Ovary (tissue), 9 donors: ENCODE results near the gene SHF. TPM values are rescaled to one million over a fixed set of nuclear protein-coding genes. Genes with fewer than 3 reads are reported as not detected.
A peak's percentile ranks its signal among the peaks of the same experiment; 100 is the strongest.

Experiments used
- DNase-seq, 5 donors: peaks; one replicate each; pipeline ENCODE4 v3.0.0-alpha.2; 2019 to 2020
- H3K27ac ChIP-seq, 2 donors: fragments of 200-600 bp; one replicate each; pipeline versions ENCODE4 v1.5.1 to v1.8.0; 2019 to 2022
- H3K27me3 ChIP-seq: fragments of 200-600 bp; one replicate; pipeline ENCODE4 v1.8.0; 2022
- H3K36me3 ChIP-seq: fragments of 200-600 bp; sonication (generic); one replicate; pipeline ENCODE4 v1.5.1; 2019
- H3K4me1 ChIP-seq: one replicate; pipeline ENCODE4 v1.8.1; 2013; ENCODE audit warnings: mild to moderate bottlenecking, moderate library complexity; ENCODE audit not compliant: insufficient read depth
- H3K4me3 ChIP-seq: fragments of 200-600 bp; sonication (generic); one replicate; pipeline ENCODE4 v1.5.1; 2017
- H3K9me3 ChIP-seq, 2 donors: fragments of 200-600 bp in 1 of 2; sonication (generic) in 1 of 2; one replicate each; pipeline versions ENCODE4 v1.5.1 to v1.8.1; 2013 to 2019; ENCODE audit warnings: mild to moderate bottlenecking in 1 of 2, moderate library complexity in 1 of 2
- EP300 ChIP-seq: sonication (generic); formaldehyde crosslinking; IDR thresholded peaks from one replicate; pipeline ENCODE4 v1.6.1; 2017; ENCODE audit warnings: antibody characterized with exemption
- POLR2A ChIP-seq: fragments of 450-650 bp; IDR thresholded peaks from one replicate; pipeline ENCODE4 v1.6.1; 2017; ENCODE audit warnings: antibody characterized with exemption, mild to moderate bottlenecking, moderate library complexity
- WGBS, 3 donors: extraction: QIAGEN DNeasy Blood & Tissue Kit in 1 of 3; methylation state at CpG; one replicate each; pipeline versions ENCODE4 v1.1.5 to v1.1.7; 2013 to 2017; 5-methylcytosine and 5-hydroxymethylcytosine counted together
- intact Hi-C, 4 donors: fragments of 100-400 bp; cut with DNase I; formaldehyde crosslinking; loops; one replicate each; pipeline versions ENCODE4 v1.11.0 to v1.15.1; 2022 to 2023
- polyA plus RNA-seq, 2 donors: library from polyadenylated mRNA; stranded (reverse); fragments of 200-250 nt in 1 of 2; fragments of 350-450 nt in 1 of 2; fragmentation: Illumina TruSeq in 1 of 2; extraction: RNeasy Lipid Tissue Mini Kit (QIAGEN cat#74804) in 1 of 2; gene quantifications; one replicate each; pipeline ENCODE4 v1.2.3, GENCODE V29; 2013 to 2014
- total RNA-seq, 7 donors: library from RNA; depleted of rRNA in 2 of 7; stranded (reverse); fragments of >200 nt in 2 of 7; fragmentation: NEBNext Ultra II Directional in 3 of 7; extraction: Animal tissue kit (Norgen Biotek cat#: 25700) in 3 of 7; gene quantifications; one replicate each; pipeline versions ENCODE4 v1.1.0 to v1.2.4, GENCODE V29; 2016 to 2023
- TF ChIP-seq, protein P1 (sequence below), 3 donors: fragments of 450-650 bp in 2 of 3; fragments of 200-600 bp in 1 of 3; IDR thresholded peaks; one replicate each; pipeline versions ENCODE4 v1.5.1 to v1.8.0; 2016 to 2022; ENCODE audit warnings: antibody characterized with exemption in 3 of 3, mild to moderate bottlenecking in 1 of 3
- donor health status: DM: no; HTN: no; CAD: no; lungs with moderate emphysema.
- donor health status: DM: no; HTN: no; CAD: no.
- donor health status: Bipolar disorder and iron deficiency.
- donor health status: DM: yes; HTN: yes; CAD: no.
- donor health status: DM: no; HTN: no; CAD: no.
- donor health status: DM: yes; HTN: yes; CAD: no.

The SHF gene
- total and polyA plus RNA-seq, 9 donors, result 17.5 to 45.3 (median 30.5) TPM

DNA sequence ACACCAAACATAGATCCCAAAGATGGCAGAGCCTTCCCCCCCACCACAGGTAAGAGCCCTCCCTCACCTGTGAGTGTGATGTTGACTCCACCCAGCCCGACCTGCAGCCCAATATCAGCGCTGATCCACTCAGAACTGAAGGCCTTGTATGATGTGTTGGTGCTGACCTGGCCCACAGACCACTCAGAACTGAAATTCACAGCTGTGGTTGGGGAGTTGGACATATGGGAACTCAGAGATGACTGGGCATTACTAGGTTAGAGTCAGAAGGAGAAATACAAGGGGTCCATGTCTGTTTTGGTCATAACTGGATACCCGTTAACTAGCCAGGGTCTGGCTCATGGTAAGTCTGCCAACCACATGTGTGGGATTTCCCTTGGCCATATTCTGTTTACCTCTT, 66.7 kb downstream of the SHF start:
- intact Hi-C loops, result no loop called here
- TF ChIP-seq, protein P1, sequence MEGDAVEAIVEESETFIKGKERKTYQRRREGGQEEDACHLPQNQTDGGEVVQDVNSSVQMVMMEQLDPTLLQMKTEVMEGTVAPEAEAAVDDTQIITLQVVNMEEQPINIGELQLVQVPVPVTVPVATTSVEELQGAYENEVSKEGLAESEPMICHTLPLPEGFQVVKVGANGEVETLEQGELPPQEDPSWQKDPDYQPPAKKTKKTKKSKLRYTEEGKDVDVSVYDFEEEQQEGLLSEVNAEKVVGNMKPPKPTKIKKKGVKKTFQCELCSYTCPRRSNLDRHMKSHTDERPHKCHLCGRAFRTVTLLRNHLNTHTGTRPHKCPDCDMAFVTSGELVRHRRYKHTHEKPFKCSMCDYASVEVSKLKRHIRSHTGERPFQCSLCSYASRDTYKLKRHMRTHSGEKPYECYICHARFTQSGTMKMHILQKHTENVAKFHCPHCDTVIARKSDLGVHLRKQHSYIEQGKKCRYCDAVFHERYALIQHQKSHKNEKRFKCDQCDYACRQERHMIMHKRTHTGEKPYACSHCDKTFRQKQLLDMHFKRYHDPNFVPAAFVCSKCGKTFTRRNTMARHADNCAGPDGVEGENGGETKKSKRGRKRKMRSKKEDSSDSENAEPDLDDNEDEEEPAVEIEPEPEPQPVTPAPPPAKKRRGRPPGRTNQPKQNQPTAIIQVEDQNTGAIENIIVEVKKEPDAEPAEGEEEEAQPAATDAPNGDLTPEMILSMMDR (IDR thresholded peaks at IDR 0.05), result no peak
- no peak for TF ChIP-seq POLR2A
- TF ChIP-seq EP300, result no peak
- H3K27ac ChIP-seq, result no peak overlapping the region
- H3K27me3 ChIP-seq, result no peaks in the 10 kb centered on the region
- no peaks in the 10 kb centered on the region for H3K36me3 ChIP-seq
- H3K9me3 ChIP-seq, result no peaks in the 10 kb centered on the region
- no peak for DNase-seq
- H3K4me1 ChIP-seq, result no peaks in the 10 kb centered on the region
- no peak overlapping the region for H3K4me3 ChIP-seq
- 78 to 94% (median 86%) methylated on average over 3 of the region's 3 CpGs for WGBS, 3 donors

DNA sequence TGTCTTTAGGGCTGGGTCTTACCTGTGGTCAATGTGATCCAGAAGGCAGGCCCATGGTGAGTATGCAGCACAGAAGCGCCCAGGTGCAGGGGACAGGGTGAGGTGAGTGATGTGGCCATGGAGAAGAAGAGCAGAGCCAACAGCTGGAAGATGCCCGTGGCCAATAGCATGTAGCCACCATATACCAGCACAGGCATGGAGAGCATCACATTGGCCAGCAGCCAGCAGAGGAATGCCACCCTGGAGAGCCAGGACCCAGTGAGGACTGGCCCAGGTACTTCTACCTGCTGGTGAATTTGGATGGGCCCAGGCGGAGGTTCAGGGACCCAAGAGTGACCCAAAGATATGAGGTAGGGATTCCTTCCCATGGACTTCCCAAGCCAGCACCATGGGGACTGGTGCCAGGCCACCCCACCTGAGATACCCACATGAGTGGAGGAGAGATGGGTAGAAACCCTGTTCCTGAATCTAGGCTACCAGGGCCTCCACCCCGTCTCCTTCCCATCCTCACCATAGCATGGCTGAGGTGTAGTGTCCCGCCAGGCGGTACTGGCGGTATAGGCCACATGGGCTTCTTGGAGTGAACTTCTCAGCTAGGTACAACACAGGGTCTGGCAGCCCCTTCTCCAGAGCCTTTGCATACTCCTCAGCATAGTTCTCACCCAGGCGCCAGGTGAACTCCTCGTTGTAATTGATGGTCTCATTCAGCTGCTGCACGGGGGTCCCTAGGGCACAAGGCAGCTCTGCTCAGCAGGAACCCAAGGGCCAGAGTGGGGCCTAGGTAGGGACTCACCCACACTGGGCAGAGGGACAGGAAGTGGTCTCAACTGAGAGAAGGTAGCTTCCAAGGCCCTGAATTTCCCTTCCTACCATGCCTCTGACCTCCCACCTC, 67.4 kb downstream of the SHF start:
- 91 to 93% (median 93%) methylated on average over 10 of the region's 10 CpGs for WGBS, 3 donors
- Histone ChIP-seq H3K27me3 (no peaks in the 10 kb centered on the region), H3K4me3 (no peak overlapping the region)

DNA sequence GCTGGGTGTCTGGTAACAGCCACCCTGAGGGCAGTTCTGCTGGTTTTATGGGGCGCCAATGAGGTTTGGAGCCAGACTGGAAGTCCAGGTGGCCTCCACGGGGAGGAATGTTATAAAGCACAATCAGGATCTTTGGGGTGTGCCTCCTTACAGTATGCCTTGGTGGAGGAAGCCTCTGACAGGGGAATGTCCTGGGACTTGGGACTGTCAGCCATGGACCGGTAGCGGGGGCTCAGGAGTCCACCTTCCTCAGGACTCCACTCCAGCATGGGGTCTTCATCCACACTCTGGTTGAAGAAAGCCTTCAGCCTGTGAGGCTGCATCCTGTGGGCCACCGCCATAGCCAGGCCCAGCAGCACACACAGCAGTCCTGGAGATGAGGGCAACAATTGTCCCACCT, 68.8 kb downstream of the SHF start:
- intact Hi-C loops, result no loop called here
- Histone ChIP-seq H3K27me3 (no peaks in the 10 kb centered on the region), H3K27ac (no peak overlapping the region), H3K9me3 (no peaks in the 10 kb centered on the region), H3K36me3 (no peaks in the 10 kb centered on the region), H3K4me1 (peaks cover 2% of the 10 kb centered on the region), H3K4me3 (no peak overlapping the region)
- no peak for DNase-seq
- 81 to 89% (median 84%) methylated on average over 5 of the region's 5 CpGs for WGBS, 3 donors
- TF ChIP-seq EP300 (no peak), POLR2A (no peak)
- TF ChIP-seq, protein P1 (IDR thresholded peaks at IDR 0.05), result no peak

More for the DNA sequence above, 67.4 kb downstream of the SHF start:
- Histone ChIP-seq H3K9me3 (no peaks in the 10 kb centered on the region), H3K36me3 (no peaks in the 10 kb centered on the region), H3K4me1 (no peaks in the 10 kb centered on the region), H3K27ac (no peak overlapping the region)
- DNase-seq, result no peak
- intact Hi-C loops, result no loop called here
- TF ChIP-seq, protein P1 (IDR thresholded peaks at IDR 0.05), result no peak
- TF ChIP-seq EP300 (no peak), POLR2A (no peak)

DNA sequence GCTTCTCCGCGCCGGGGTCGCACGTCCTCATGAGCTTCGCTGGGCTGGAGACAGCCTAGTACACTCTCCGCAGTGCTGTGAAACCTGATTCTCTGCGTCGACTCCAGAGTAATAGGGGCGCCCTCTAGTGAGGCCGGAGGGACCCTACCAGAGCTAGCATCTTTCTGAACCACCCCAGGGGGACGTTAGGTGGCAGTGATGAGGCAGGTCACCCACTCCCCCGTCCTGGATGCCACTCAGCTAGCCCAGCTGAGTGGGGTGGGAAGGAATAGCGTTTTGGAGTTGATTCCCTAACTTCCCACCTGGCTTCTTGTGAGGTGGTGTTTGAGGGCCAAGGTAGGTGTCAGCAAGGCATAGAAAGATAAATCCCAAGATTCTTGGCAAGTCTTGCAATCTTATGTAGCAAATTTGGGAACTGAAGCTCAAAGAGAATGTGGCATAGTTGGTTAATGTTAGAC, 69.6 kb downstream of the SHF start:
- Histone ChIP-seq H3K4me1 (peaks cover 2% of the 10 kb centered on the region), H3K4me3 (no peak overlapping the region), H3K27ac (no peak overlapping the region), H3K36me3 (no peaks in the 10 kb centered on the region), H3K9me3 (no peaks in the 10 kb centered on the region), H3K27me3 (no peaks in the 10 kb centered on the region)
- peak; percentile 71 to 84 (median 81) for DNase-seq
- WGBS, 3 donors, result 1 to 2% (median 1%) methylated on average over 14 of the region's 14 CpGs
- TF ChIP-seq EP300, result no peak
- peak; percentile 12 for TF ChIP-seq POLR2A
- TF ChIP-seq, protein P1 (IDR thresholded peaks at IDR 0.05), result peak; percentile 68 to 79 (median 72)
- intact Hi-C loops, result no loop called here
